Measurements from ENCODE around the gene GLG1.
"Not testable (repeated sequence)": the region's sequence is repeated elsewhere in the genome, so short reads cannot be mapped to it uniquely, and the experiment has no call there.

GLG1 gene

DNA sequence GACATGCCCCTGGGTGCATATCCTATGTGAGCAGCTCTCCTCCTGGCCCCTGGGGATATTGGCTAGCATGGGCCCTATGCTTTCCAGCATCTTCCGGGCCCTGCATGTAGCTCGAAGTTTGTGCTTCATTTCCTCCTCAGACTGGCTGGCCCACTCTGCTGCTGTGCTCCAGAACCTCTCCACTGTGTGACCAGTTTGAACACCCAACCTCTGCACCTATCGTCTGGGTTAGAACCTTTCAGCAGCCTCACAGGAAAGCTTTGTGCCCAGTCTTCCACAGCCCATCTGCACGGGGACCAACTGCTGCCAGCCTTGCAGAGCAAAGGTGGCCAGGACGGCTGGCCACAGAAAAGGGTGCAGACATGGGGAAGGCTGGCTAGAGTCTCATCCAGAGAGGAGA, 175.4 kb downstream of the GLG1 start:
- DNase-seq = no peak

GRCh38 chr16:74430036-74430712, 176.7 kb downstream of the GLG1 start:
- DNase-seq = peak; percentile 29

DNA sequence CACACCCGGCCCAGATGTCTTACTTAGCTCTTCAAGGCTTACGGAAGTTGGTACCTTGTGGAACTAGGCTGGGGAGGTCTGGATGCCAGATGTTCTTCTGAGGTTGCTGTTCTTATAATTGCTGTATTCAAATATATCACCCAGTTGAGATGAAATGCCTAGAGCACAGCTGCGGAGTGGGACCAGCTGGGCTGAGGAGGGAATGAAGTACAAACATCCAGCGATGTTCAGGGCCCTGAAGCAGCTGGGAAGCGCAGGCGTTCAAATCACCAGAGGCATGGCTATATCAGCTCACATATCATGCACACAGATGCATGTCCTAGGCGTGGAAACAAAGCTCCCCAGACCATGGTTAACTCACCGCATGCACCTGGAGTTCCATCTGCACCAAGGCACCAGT, 178.4 kb downstream of the GLG1 start:
- DNase-seq = not testable (repeated sequence)

- not testable (repeated sequence) for DNase-seq
Measured at GRCh38 chr16:74425751-74426150, 181.2 kb downstream of the GLG1 start.

DNA sequence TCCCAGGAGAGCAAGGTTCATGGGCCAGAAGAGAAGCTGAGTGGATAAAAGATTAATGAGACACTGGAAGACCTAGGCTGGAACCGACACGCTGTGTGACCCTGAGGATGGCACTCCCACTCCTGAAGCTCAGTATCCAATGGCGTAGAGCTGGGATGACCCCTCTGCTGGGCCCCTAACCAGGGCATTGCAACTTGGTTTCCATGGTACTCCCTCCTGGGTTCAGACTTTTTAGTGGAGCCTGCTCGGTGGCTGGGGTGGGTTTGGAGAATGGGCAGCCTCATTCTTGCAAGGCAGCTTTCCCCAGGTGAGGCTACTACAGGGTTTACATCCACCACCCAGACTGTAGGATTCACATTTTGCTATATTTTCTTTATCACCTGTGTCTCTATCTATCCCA, 183.2 kb downstream of the GLG1 start:
- DNase-seq = not testable (repeated sequence)

- not testable (repeated sequence) for DNase-seq
Measured at GRCh38 chr16:74422086-74422485, 184.8 kb downstream of the GLG1 start.

- not testable (repeated sequence) for DNase-seq
Measured at GRCh38 chr16:74421482-74421785, 185.5 kb downstream of the GLG1 start.

- DNase-seq = not testable (repeated sequence)
Measured at GRCh38 chr16:74420612-74421481, 186.1 kb downstream of the GLG1 start, which contains the start of gene CLEC18B. Gene CLEC18B (minus strand): TSS chr16:74421478. CDS start chr16:74421270, 208 bp downstream.

GRCh38 chr16:74419811-74420210, 187.1 kb downstream of the GLG1 start:
- DNase-seq = not testable (repeated sequence)

DNA sequence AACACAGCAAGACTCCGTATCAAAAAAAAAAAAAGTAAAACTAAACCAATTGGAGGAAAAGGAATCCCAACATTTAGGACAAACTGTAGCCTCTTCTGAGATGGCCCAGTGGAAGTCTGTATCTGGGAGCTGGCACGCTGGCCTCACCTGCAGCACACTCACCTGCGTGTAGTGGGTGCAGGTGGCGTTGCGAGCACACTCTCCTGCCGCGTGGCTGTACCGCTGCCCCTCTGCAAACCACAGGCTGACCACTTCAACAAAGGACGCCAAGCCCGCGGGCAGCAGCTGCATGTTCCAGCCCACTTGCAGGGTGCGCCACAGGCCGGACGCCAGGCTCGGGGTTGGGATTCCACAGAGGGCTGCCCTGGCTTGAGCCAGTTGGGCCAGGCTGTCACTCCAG, 189.0 kb downstream of the GLG1 start:
- not testable (repeated sequence) for DNase-seq

GRCh38 chr16:74413920-74414319, 193.0 kb downstream of the GLG1 start:
- DNase-seq = not testable (repeated sequence)

DNA sequence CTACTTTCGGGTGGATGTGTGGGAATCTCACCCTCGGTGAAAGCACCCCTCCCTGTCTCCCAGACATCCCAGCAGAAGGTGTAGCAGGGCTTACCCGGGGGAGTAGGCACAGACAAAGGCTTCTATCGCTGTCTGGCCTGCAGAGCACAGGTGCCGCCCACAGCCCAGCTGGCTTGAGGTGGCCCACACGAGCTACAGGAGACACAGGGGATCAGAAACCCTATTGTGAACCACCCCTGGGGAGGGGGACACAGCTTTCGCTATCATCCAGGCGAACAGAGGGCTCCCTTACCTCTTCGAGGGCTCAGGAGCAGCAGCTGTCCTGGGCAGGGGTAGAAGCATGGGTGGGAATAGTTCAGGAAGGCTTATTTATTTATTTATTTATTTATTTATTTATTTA, 193.4 kb downstream of the GLG1 start:
- not testable (repeated sequence) for DNase-seq

- DNase-seq = not testable (repeated sequence)
Measured at GRCh38 chr16:74412775-74413390, 194.0 kb downstream of the GLG1 start.

GRCh38 chr16:74412138-74412774, 194.7 kb downstream of the GLG1 start:
- not testable (repeated sequence) for DNase-seq

DNA sequence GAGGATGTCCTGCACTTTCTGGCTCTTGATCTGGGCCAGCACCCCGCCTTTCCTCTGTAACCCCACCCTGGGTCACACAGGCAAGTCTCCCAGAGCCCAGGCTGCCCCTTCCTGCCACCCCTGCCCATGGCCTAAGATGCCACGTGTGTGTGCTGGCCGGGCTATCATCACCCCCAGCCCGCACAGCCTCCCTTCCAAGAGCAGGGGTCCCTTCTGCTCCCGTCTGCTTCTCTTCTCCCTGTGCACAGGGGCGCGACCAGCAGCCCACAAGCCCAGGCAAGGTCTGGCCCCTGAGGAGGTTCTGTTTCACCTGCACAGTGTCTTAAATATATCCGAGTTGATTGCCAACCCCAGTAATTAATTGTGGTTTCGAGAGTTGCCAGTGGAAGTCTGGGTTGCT, 195.9 kb downstream of the GLG1 start:
- DNase-seq = not testable (repeated sequence)

DNA sequence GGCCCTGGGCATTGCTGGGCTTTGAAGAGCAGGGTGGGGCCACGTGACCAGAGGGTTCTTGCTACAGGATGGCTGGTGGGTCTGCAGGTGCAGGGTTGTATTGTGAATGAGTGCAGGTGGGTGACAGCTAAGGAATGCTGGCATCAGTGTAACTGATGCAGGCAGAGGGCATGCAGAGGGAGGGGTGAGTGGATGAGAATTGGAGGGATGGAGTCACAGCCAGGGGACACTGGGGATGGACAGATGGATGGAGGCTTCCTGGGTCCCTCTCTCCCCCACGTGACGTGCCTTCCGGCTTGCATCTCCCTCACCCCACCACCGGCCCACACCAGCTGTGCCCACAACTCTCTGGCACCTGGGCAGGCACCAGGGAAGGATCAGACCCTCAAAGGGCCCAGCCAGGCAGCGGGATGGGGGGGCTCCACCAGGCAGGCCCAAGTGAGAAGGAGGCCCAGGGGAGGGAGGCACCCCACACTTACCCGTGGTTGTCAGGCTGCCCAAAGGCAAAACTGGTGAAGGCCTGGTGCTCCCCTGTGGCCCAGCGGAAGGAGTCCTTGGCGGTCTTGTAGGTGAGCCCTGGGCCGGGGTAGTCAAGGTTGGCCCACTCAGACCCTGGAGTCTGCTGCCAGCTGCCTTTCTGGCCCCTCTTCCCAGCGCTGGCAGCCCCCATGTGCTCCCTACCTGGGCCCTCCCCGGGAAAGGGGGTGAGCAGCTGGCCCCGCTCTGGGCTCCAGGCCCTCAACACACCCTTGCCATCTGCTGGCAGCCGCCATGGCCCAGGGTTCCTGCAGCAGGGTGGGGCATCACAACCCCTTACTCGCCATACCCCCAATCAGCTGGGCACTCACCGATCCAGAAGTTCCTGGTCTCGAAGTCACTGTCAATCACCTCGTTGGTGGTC, 196.6 kb downstream of the GLG1 start:
- not testable (repeated sequence) for DNase-seq

- DNase-seq = not testable (repeated sequence)
Measured at GRCh38 chr16:74409185-74409981, 197.5 kb downstream of the GLG1 start.

DNA sequence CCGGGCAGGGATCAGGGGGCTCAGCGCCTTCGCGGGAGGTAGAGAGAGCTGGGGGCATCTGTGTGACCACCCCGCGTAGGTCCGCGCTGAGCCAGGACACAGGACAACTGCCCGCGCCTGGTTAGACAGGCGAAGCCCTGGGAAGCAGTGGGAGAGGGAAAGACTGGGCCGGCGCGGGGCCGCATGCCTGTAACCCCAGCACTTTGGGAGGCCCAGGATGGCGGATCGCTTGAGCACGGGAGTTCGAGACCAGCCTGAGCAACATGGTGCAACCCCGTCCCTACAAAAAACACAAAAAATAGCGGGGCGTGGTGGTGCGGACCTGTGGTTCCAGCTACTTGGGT, 199.6 kb downstream of the GLG1 start:
- DNase-seq = not testable (repeated sequence)

GRCh38 chr16:74406600-74407361, 200.1 kb downstream of the GLG1 start:
- not testable (repeated sequence) for DNase-seq

- not testable (repeated sequence) for DNase-seq
Measured at GRCh38 chr16:74404148-74404933, 202.6 kb downstream of the GLG1 start.

All from NCI-H1105 treated with DMSO at 0.1 percent for 48 hours (cell line).